SK-N-SH treated with all-trans-retinoic acid at 6 μM for 48 hours (cell line): ENCODE results near the gene QSOX2.

ENCODE experiments used
- ATAC-seq: fragments of 200-7000 bp; cut with Tn5 transposase; 3 replicates; pipeline ENCODE4 v1.9.1; 2020; ENCODE audit warnings: mild to moderate bottlenecking, moderate library complexity
- ARNTL ChIP-seq: fragments of 450-650 bp; formaldehyde crosslinking; IDR thresholded peaks from 2 replicates; pipeline ENCODE4 v1.5.0; 2020; ENCODE audit warnings: low read depth, mild to moderate bottlenecking, moderate library complexity, borderline replicate concordance
- BACH2 ChIP-seq: fragments of 250-450 bp; sonication (Bioruptor Pico); IDR thresholded peaks from 2 replicates; pipeline ENCODE4 v1.9.0; 2021; ENCODE audit warnings: mild to moderate bottlenecking, borderline replicate concordance
- CREB5 ChIP-seq: fragments of 250-450 bp; sonication (Bioruptor Pico); IDR thresholded peaks from 2 replicates; pipeline ENCODE4 v1.5.1; 2020; ENCODE audit warnings: low read depth, mild to moderate bottlenecking, moderate library complexity
- CSDC2 ChIP-seq: fragments of 250-450 bp; sonication (Bioruptor Pico); IDR thresholded peaks from 2 replicates; pipeline ENCODE4 v1.5.0; 2020; ENCODE audit warnings: mild to moderate bottlenecking, moderate library complexity
- CSRNP3 ChIP-seq: fragments of 250-450 bp; sonication (Bioruptor Pico); IDR thresholded peaks from 2 replicates; pipeline ENCODE4 v1.5.1; 2021; ENCODE audit warnings: mild to moderate bottlenecking, moderate library complexity
- ESRRG ChIP-seq: fragments of 250-450 bp; sonication (Bioruptor Pico); IDR thresholded peaks from 2 replicates; pipeline ENCODE4 v1.6.1; 2021; ENCODE audit warnings: mild to moderate bottlenecking
- GLIS3 ChIP-seq: fragments of 250-450 bp; sonication (Bioruptor Pico); IDR thresholded peaks from 2 replicates; pipeline ENCODE4 v1.5.0; 2020; ENCODE audit warnings: mild to moderate bottlenecking, moderate library complexity
- OSR1 ChIP-seq: fragments of 250-450 bp; sonication (Bioruptor Pico); IDR thresholded peaks from 2 replicates; pipeline ENCODE4 v1.8.0; 2022; ENCODE audit warnings: moderate library complexity, mild to moderate bottlenecking, inconsistent platforms
- POU6F1 ChIP-seq: fragments of 250-450 bp; sonication (Bioruptor Pico); IDR thresholded peaks from 2 replicates; pipeline ENCODE4 v1.8.0; 2021; ENCODE audit warnings: low read depth, mild to moderate bottlenecking, moderate library complexity, borderline replicate concordance
- PPARA ChIP-seq: fragments of 250-450 bp; sonication (Bioruptor Pico); IDR thresholded peaks from 2 replicates; pipeline ENCODE4 v1.5.0; 2020; ENCODE audit warnings: mild to moderate bottlenecking, borderline replicate concordance
- RARB ChIP-seq: fragments of 250-450 bp; sonication (Bioruptor Pico); IDR thresholded peaks from 2 replicates; pipeline ENCODE4 v1.8.0; 2021; ENCODE audit warnings: mild to moderate bottlenecking, moderate library complexity
- SNAI2 ChIP-seq: fragments of 250-450 bp; sonication (Bioruptor Pico); IDR thresholded peaks from 2 replicates; pipeline ENCODE4 v1.5.0; 2020; ENCODE audit warnings: mild to moderate bottlenecking, moderate library complexity
- TCF4 ChIP-seq: fragments of 250-450 bp; sonication (Bioruptor Pico); IDR thresholded peaks from 2 replicates; pipeline ENCODE4 v1.8.0; 2021; ENCODE audit warnings: mild to moderate bottlenecking, moderate library complexity, borderline replicate concordance
- TOX ChIP-seq: fragments of 250-450 bp; sonication (Bioruptor Pico); IDR thresholded peaks from 2 replicates; pipeline ENCODE4 v1.8.0; 2021; ENCODE audit warnings: mild to moderate bottlenecking, moderate library complexity, borderline replicate concordance
- TSHZ2 ChIP-seq: fragments of 250-450 bp; sonication (Bioruptor Pico); IDR thresholded peaks from 2 replicates; pipeline ENCODE4 v1.5.0; 2020; ENCODE audit warnings: mild to moderate bottlenecking, moderate library complexity
- ZC3H10 ChIP-seq: fragments of 250-450 bp; sonication (Bioruptor Pico); IDR thresholded peaks from 2 replicates; pipeline ENCODE4 v1.5.1; 2021; ENCODE audit warnings: mild to moderate bottlenecking, moderate library complexity
- ZFP30 ChIP-seq: fragments of 450-650 bp; formaldehyde crosslinking; IDR thresholded peaks from 2 replicates; pipeline ENCODE4 v1.5.0; 2022; ENCODE audit warnings: mild to moderate bottlenecking, moderate library complexity
- ZNF565 ChIP-seq: fragments of 450-650 bp; formaldehyde crosslinking; conservative IDR thresholded peaks from 2 replicates; pipeline ENCODE4 v1.5.0; 2020; ENCODE audit warnings: low read depth, mild to moderate bottlenecking, moderate library complexity
- ZNF70 ChIP-seq: fragments of 450-650 bp; formaldehyde crosslinking; IDR thresholded peaks from 2 replicates; pipeline ENCODE4 v1.5.0; 2020; ENCODE audit warnings: mild to moderate bottlenecking, moderate library complexity
- ZNF8 ChIP-seq: fragments of 450-650 bp; formaldehyde crosslinking; IDR thresholded peaks from 2 replicates; pipeline ENCODE4 v1.5.0; 2020; ENCODE audit warnings: mild to moderate bottlenecking, moderate library complexity

Gene QSOX2

GRCh38 chr9:136291306-136292025 is 45.9 kb upstream of the QSOX2 start:
- no peak for ATAC-seq
- TF ChIP-seq ZNF8 = no peak
- TF ChIP-seq CSDC2 (CRISPR knock-in tag) = no peak
- TF ChIP-seq SNAI2 = no peak
- TF ChIP-seq OSR1 (CRISPR knock-in tag) = no peak
- TF ChIP-seq ARNTL = no peak
- no peak for TF ChIP-seq RARB (CRISPR knock-in tag)
- TF ChIP-seq ESRRG (CRISPR knock-in tag) = no peak
- no peak for TF ChIP-seq TCF4 (CRISPR knock-in tag)
- TF ChIP-seq BACH2 = no peak
- TF ChIP-seq TOX (CRISPR knock-in tag) = no peak
- no peak for TF ChIP-seq PPARA (CRISPR knock-in tag)
- no peak for TF ChIP-seq ZFP30
- TF ChIP-seq CREB5 (CRISPR knock-in tag) = no peak
- TF ChIP-seq POU6F1 = no peak
- no peak for TF ChIP-seq ZC3H10 (CRISPR knock-in tag)
- no peak for TF ChIP-seq TSHZ2
- no peak for TF ChIP-seq CSRNP3 (CRISPR knock-in tag)
- no peak for TF ChIP-seq ZNF565 (CRISPR knock-in tag)
- TF ChIP-seq GLIS3 (CRISPR knock-in tag) = no peak
- no peak for TF ChIP-seq ZNF70
- TF ChIP-seq, all 23 proteins: peak for 0

- no peak for ATAC-seq
Measured at GRCh38 chr9:136290508-136291000, 44.9 kb upstream of the QSOX2 start.

More at GRCh38 chr9:136290508-136291000, 44.9 kb upstream of the QSOX2 start:
- TF ChIP-seq CREB5 (CRISPR knock-in tag) = no peak
